Measurements from ENCODE around the gene PARP12.

GRCh38 chr7:140029072-140029471 lies 33.7 kb downstream of the PARP12 start:
- TF ChIP-seq CTCF (IDR thresholded peaks at IDR 0.05; ENCODE audit: insufficient read depth, low read depth, low read length) (no peak), EZH2 (IDR thresholded peaks at IDR 0.05; ENCODE audit: insufficient read depth, low read length) (no peak)
